IMR-90 (cell line): Measurements from ENCODE around the gene ELAVL4. TPM values are rescaled to one million over a fixed set of nuclear protein-coding genes. Genes with fewer than 3 reads are reported as not detected.

ENCODE experiments used
- ATAC-seq: fragments of 200-7000 bp; cut with Tn5 transposase; 2 replicates; pipeline ENCODE4 v1.9.1; 2020; ENCODE audit warnings: low read depth, mild to moderate bottlenecking, moderate library complexity
- BruUV-seq: library from RNA; stranded (reverse); fragments of 400-500 nt; replicated peaks from 2 replicates; lab custom pipeline; 2021; lab: Mats Ljungman, UMichigan
- CTCF ChIA-PET: fragments of 300-600 bp; formaldehyde crosslinking; extraction: SDS; loops from one replicate; lab custom pipeline; 2021; ENCODE audit warnings: antibody characterized with exemption; lab: Yijun Ruan, JAX
- POLR2A ChIA-PET: fragments of 300-600 bp; sonication (Branson Sonifier 250); formaldehyde crosslinking; loops from one replicate; lab custom pipeline; 2022; ENCODE audit warnings: antibody characterized with exemption; ENCODE audit not compliant: unreplicated experiment; lab: Charles Lee
- DNase-seq: peaks from one replicate; pipeline ENCODE4 v3.0.0; 2013
- H2AFZ ChIP-seq: replicated peaks from 2 replicates; pipeline ENCODE3; 2013; ENCODE audit warnings: low read length, mild to moderate bottlenecking; ENCODE audit not compliant: poor library complexity
- H2AK5ac ChIP-seq: 2 replicates; pipeline ENCODE4 v1.6.1; 2013; ENCODE audit warnings: low read depth, low read length, inconsistent platforms
- H2AK9ac ChIP-seq: replicated peaks from 2 replicates; pipeline ENCODE3; 2013; ENCODE audit warnings: mild to moderate bottlenecking, low read depth, low read length, moderate library complexity; ENCODE audit not compliant: poor library complexity
- H2BK120ac ChIP-seq: 2 replicates; pipeline ENCODE4 v1.6.1; 2013; ENCODE audit warnings: low read depth, low read length, inconsistent platforms
- H2BK15ac ChIP-seq: 3 replicates; pipeline ENCODE4 v1.6.1; 2013; ENCODE audit warnings: low read depth, low read length, inconsistent platforms
- H2BK20ac ChIP-seq: 2 replicates; pipeline ENCODE4 v1.6.1; 2013; ENCODE audit warnings: low read depth, mild to moderate bottlenecking, inconsistent platforms, low read length, moderate library complexity
- H2BK5ac ChIP-seq: 2 replicates; pipeline ENCODE4 v1.6.1; 2013; ENCODE audit warnings: mild to moderate bottlenecking, low read depth, low read length, inconsistent platforms; ENCODE audit not compliant: poor library complexity, severe bottlenecking
- H3K14ac ChIP-seq: replicated peaks from 2 replicates; pipeline ENCODE4 v1.6.1; 2013; ENCODE audit warnings: low read depth, low read length, inconsistent platforms
- H3K18ac ChIP-seq: 2 replicates; pipeline ENCODE4 v1.6.1; 2013; ENCODE audit warnings: low read depth, low read length, control low read depth
- H3K23ac ChIP-seq: 2 replicates; pipeline ENCODE4 v1.6.1; 2013; ENCODE audit warnings: low read depth, low read length, inconsistent platforms
- H3K27ac ChIP-seq: 2 replicates; pipeline ENCODE4 v1.5.1; 2013; ENCODE audit warnings: mild to moderate bottlenecking, control low read depth, low read length; ENCODE audit not compliant: insufficient read depth
- H3K27me3 ChIP-seq: 2 replicates; pipeline ENCODE4 v1.6.1; 2013; ENCODE audit warnings: low read length; ENCODE audit not compliant: control insufficient read depth, insufficient read depth
- H3K36me3 ChIP-seq: 2 replicates; pipeline ENCODE4 v1.6.1; 2013; ENCODE audit warnings: low read length, mixed read lengths; ENCODE audit not compliant: control insufficient read depth, insufficient read depth
- H3K4ac ChIP-seq: 2 replicates; pipeline ENCODE4 v1.6.1; 2013; ENCODE audit warnings: low read depth, low read length, inconsistent platforms
- H3K4me1 ChIP-seq: 2 replicates; pipeline ENCODE4 v1.6.1; 2013; ENCODE audit warnings: low read length, mixed read lengths; ENCODE audit not compliant: control insufficient read depth, insufficient read depth
- H3K4me2 ChIP-seq: 2 replicates; pipeline ENCODE4 v1.6.1; 2013; ENCODE audit warnings: low read depth, mild to moderate bottlenecking, control low read depth, low read length, moderate library complexity
- H3K4me3 ChIP-seq: 2 replicates; pipeline ENCODE4 v1.5.1; 2013; ENCODE audit warnings: low read depth, mild to moderate bottlenecking, control low read depth, low read length, moderate library complexity; ENCODE audit not compliant: insufficient read depth
- H3K56ac ChIP-seq: 2 replicates; pipeline ENCODE4 v1.6.1; 2013; ENCODE audit warnings: low read length, inconsistent platforms; ENCODE audit not compliant: insufficient read depth; ENCODE audit errors: extremely low read depth
- H3K79me1 ChIP-seq, 2 experiments: 2 replicates each; pipeline ENCODE4 v1.6.1; 2013; ENCODE audit warnings: low read length in 2 of 2, inconsistent platforms in 1 of 2, low read depth in 1 of 2
- H3K9ac ChIP-seq: 2 replicates; pipeline ENCODE4 v1.6.1; 2013; ENCODE audit warnings: low read depth, low read length, control low read depth
- H3K9me1 ChIP-seq: 2 replicates; pipeline ENCODE4 v1.6.1; 2013; ENCODE audit warnings: low read length, inconsistent platforms; ENCODE audit not compliant: insufficient read depth
- H3K9me3 ChIP-seq: 2 replicates; pipeline ENCODE4 v1.6.1; 2013; ENCODE audit warnings: low read length; ENCODE audit not compliant: control insufficient read depth, insufficient read depth
- H4K20me1 ChIP-seq: 2 replicates; pipeline ENCODE4 v1.6.1; 2013; ENCODE audit warnings: low read length, inconsistent platforms; ENCODE audit not compliant: insufficient read depth
- H4K5ac ChIP-seq: 2 replicates; pipeline ENCODE4 v1.6.1; 2013; ENCODE audit warnings: mild to moderate bottlenecking, low read depth, low read length, control low read depth
- H4K8ac ChIP-seq, 2 experiments: 2 replicates each; pipeline ENCODE4 v1.6.1; 2013; ENCODE audit warnings: low read depth in 2 of 2, low read length in 2 of 2, control low read depth in 1 of 2, inconsistent platforms in 1 of 2
- H4K91ac ChIP-seq: 2 replicates; pipeline ENCODE4 v1.6.1; 2013; ENCODE audit warnings: low read depth, low read length, inconsistent platforms; ENCODE audit not compliant: insufficient read depth
- BHLHE40 ChIP-seq: fragments of 150-350 bp; IDR thresholded peaks from 2 replicates; pipeline ENCODE4 v1.6.1; 2016; ENCODE audit warnings: mild to moderate bottlenecking, low read depth, low read length
- CEBPB ChIP-seq: IDR thresholded peaks from 2 replicates; pipeline ENCODE4 v1.6.1; 2012; ENCODE audit warnings: low read depth, low read length, improper control_type of control experiment
- CHD1 ChIP-seq: IDR thresholded peaks from 2 replicates; pipeline ENCODE4 v1.6.1; 2012; ENCODE audit warnings: low read depth, low read length, improper control_type of control experiment
- FOS ChIP-seq: fragments of 150-350 bp; IDR thresholded peaks from 2 replicates; pipeline ENCODE4 v1.6.1; 2016; ENCODE audit warnings: low read depth, low read length
- MAFK ChIP-seq: IDR thresholded peaks from 2 replicates; pipeline ENCODE4 v1.6.1; 2012; ENCODE audit warnings: low read depth, low read length, improper control_type of control experiment
- MAZ ChIP-seq: IDR thresholded peaks from 2 replicates; pipeline ENCODE4 v1.6.1; 2012; ENCODE audit warnings: low read depth, mild to moderate bottlenecking, low read length, improper control_type of control experiment, moderate library complexity, borderline replicate concordance
- MXI1 ChIP-seq: IDR thresholded peaks from 2 replicates; pipeline ENCODE4 v1.6.1; 2012; ENCODE audit warnings: low read depth, mild to moderate bottlenecking, low read length, moderate library complexity, borderline replicate concordance
- NFE2L2 ChIP-seq: fragments of 150-350 bp; IDR thresholded peaks from 2 replicates; pipeline ENCODE4 v1.6.1; 2016; ENCODE audit warnings: low read depth, mild to moderate bottlenecking, low read length
- POLR2A ChIP-seq: IDR thresholded peaks from 2 replicates; pipeline ENCODE4 v1.6.1; 2012; ENCODE audit warnings: mild to moderate bottlenecking, low read depth, low read length
- RAD21 ChIP-seq: IDR thresholded peaks from 2 replicates; pipeline ENCODE4 v1.6.1; 2012; ENCODE audit warnings: low read length, improper control_type of control experiment
- RCOR1 ChIP-seq: IDR thresholded peaks from 2 replicates; pipeline ENCODE4 v1.6.1; 2012; ENCODE audit warnings: mild to moderate bottlenecking, low read length, improper control_type of control experiment; ENCODE audit not compliant: insufficient replicate concordance
- RFX5 ChIP-seq: IDR thresholded peaks from 2 replicates; pipeline ENCODE4 v1.8.0; 2012; ENCODE audit warnings: low read depth, mild to moderate bottlenecking, low read length, moderate library complexity
- SMC3 ChIP-seq: fragments of 150-350 bp; IDR thresholded peaks from 2 replicates; pipeline ENCODE4 v1.6.1; 2016; ENCODE audit warnings: low read depth, mild to moderate bottlenecking, antibody characterized with exemption, low read length, moderate library complexity
- WGBS, 2 experiments: methylation state at CpG; one replicate each; pipeline versions ENCODE4 v1.1.5 to v1.1.7; 2013; ENCODE audit warnings: missing lambda C conversion rate in 2 of 2; ENCODE audit not compliant: insufficient read length in 1 of 2; ENCODE audit errors: extremely low coverage in 2 of 2; 5-methylcytosine and 5-hydroxymethylcytosine counted together
- dilution Hi-C: fragments of 300-500 bp; cut with HindIII; formaldehyde crosslinking; loops from one replicate; pipeline ENCODE4 v1.14.3; 2018; ENCODE audit warnings: low sequenced_read_pairs; ENCODE audit not compliant: unreplicated experiment
- in situ Hi-C: fragments of 300-500 bp; cut with MboI; formaldehyde crosslinking; loops from 3 replicates; pipeline ENCODE4 v1.14.3; 2019; ENCODE audit warnings: low sequenced_read_pairs, inconsistent platforms, mixed read lengths
- intact Hi-C: fragments of 100-400 bp; cut with micrococcal nuclease; formaldehyde crosslinking; loops from 2 replicates; pipeline ENCODE4 v1.10.0; 2022
- polyA plus RNA-seq, 3 experiments: library from polyadenylated mRNA; depleted of rRNA; stranded (reverse); fragments of >200 nt; gene quantifications; 2 replicates each; pipeline ENCODE4 v1.2.3, GENCODE V29; 2012; ENCODE audit warnings: low replicate concordance in 1 of 3
- total RNA-seq: library from RNA; depleted of rRNA; stranded (reverse); fragments of >200 nt; gene quantifications from 2 replicates; pipeline ENCODE4 v1.2.3, GENCODE V29; 2012
- TF ChIP-seq, protein P1 (sequence below): fragments of 150-350 bp; IDR thresholded peaks from 2 replicates; pipeline ENCODE4 v1.6.1; 2016; ENCODE audit warnings: low read depth, mild to moderate bottlenecking, low read length, moderate library complexity, borderline replicate concordance
- TF ChIP-seq, protein P2 (sequence below): conservative IDR thresholded peaks from 2 replicates; pipeline ENCODE4 v1.5.1; 2012; ENCODE audit warnings: mild to moderate bottlenecking, low read depth, low read length, improper control_type of control experiment
- TF ChIP-seq, protein P3 (sequence below): fragments of 150-350 bp; IDR thresholded peaks from 2 replicates; pipeline ENCODE4 v1.6.1; 2017; ENCODE audit warnings: mild to moderate bottlenecking, antibody characterized with exemption, low read length, low read depth

Gene ELAVL4
- total and polyA plus RNA-seq, 2 of the 4 experiments (the other 2 are of a cell fraction): not detected

DNA sequence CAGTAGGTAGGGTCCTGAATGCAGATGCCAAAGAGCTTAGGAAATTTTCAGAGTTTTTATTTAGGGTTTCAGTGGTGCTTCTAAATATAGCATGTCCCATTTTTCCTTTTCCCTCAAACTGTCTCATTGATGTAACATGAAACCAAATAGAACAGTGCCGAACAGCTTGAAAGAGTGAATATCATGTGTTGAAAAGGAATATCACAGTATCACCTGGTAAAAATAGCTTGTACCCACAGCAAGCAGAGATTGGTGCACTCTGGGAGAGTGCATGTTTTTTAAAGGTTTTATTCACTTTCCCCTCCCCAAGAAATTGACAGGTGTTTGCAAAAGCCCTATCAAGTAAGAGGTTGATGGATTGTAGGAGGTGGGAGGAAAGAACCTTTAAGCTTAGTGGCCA lies 41.9 kb upstream of the ELAVL4 start:
- no peak for TF ChIP-seq NFE2L2
- no peak for TF ChIP-seq POLR2A
- TF ChIP-seq, protein P1, sequence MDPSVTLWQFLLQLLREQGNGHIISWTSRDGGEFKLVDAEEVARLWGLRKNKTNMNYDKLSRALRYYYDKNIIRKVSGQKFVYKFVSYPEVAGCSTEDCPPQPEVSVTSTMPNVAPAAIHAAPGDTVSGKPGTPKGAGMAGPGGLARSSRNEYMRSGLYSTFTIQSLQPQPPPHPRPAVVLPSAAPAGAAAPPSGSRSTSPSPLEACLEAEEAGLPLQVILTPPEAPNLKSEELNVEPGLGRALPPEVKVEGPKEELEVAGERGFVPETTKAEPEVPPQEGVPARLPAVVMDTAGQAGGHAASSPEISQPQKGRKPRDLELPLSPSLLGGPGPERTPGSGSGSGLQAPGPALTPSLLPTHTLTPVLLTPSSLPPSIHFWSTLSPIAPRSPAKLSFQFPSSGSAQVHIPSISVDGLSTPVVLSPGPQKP: no peak
- no peak for TF ChIP-seq RAD21
- TF ChIP-seq SMC3: no peak
- TF ChIP-seq BHLHE40: no peak
- TF ChIP-seq MXI1: no peak
- TF ChIP-seq MAFK: no peak
- TF ChIP-seq MAZ: no peak
- TF ChIP-seq, protein P2, sequence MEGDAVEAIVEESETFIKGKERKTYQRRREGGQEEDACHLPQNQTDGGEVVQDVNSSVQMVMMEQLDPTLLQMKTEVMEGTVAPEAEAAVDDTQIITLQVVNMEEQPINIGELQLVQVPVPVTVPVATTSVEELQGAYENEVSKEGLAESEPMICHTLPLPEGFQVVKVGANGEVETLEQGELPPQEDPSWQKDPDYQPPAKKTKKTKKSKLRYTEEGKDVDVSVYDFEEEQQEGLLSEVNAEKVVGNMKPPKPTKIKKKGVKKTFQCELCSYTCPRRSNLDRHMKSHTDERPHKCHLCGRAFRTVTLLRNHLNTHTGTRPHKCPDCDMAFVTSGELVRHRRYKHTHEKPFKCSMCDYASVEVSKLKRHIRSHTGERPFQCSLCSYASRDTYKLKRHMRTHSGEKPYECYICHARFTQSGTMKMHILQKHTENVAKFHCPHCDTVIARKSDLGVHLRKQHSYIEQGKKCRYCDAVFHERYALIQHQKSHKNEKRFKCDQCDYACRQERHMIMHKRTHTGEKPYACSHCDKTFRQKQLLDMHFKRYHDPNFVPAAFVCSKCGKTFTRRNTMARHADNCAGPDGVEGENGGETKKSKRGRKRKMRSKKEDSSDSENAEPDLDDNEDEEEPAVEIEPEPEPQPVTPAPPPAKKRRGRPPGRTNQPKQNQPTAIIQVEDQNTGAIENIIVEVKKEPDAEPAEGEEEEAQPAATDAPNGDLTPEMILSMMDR: no peak
- TF ChIP-seq CEBPB: no peak
- TF ChIP-seq RCOR1: no peak
- no peak for TF ChIP-seq CHD1
- TF ChIP-seq FOS: no peak
- TF ChIP-seq RFX5: no peak
- TF ChIP-seq, protein P3, sequence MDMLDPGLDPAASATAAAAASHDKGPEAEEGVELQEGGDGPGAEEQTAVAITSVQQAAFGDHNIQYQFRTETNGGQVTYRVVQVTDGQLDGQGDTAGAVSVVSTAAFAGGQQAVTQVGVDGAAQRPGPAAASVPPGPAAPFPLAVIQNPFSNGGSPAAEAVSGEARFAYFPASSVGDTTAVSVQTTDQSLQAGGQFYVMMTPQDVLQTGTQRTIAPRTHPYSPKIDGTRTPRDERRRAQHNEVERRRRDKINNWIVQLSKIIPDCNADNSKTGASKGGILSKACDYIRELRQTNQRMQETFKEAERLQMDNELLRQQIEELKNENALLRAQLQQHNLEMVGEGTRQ: no peak
- Histone ChIP-seq H4K5ac (no peak overlapping the region), H3K9me3 (peaks cover 7% of the 10 kb centered on the region), H2BK20ac (no peak overlapping the region), H3K79me1 (no peaks in the 10 kb centered on the region), H3K4me3 (no peak overlapping the region), H3K27me3 (no peaks in the 10 kb centered on the region), H3K18ac (no peak overlapping the region), H3K14ac (no peak overlapping the region), H2AFZ (no peak overlapping the region), H4K91ac (no peak overlapping the region), H2AK5ac (no peak overlapping the region), H2AK9ac (no peak overlapping the region), H3K27ac (no peak overlapping the region), H2BK5ac (no peak overlapping the region), H4K8ac (no peak overlapping the region), H3K4ac (no peak overlapping the region), H2BK15ac (no peak overlapping the region), H3K4me1 (no peaks in the 10 kb centered on the region), H3K4me2 (no peak overlapping the region), H3K36me3 (no peaks in the 10 kb centered on the region), H3K23ac (no peak overlapping the region), H4K20me1 (no peaks in the 10 kb centered on the region), H3K56ac (no peak overlapping the region), H3K9me1 (no peaks in the 10 kb centered on the region), H3K9ac (no peak overlapping the region), H2BK120ac (no peak overlapping the region)
- intact Hi-C loops: no loop called here
- DNase-seq (no peak), ATAC-seq (no peak)
- ChIA-PET POLR2A (no interaction called here), CTCF (no interaction called here)
- in situ Hi-C loops: no loop called here
- WGBS, 2 experiments: no CpG with 5 or more reads among the region's 1 CpG
- dilution Hi-C loops: no loop called here
- BruUV-seq: no TSS peak
